Hepatocyte (in vitro differentiated cells): ENCODE results near the gene ALKBH7.

ENCODE experiments used
- CTCF ChIP-seq: fragments of 200-600 bp; sonication (generic); IDR thresholded peaks from 2 replicates; pipeline ENCODE4 v1.5.1; 2016; ENCODE audit warnings: antibody characterized with exemption, mild to moderate bottlenecking; ENCODE audit not compliant: poor library complexity
- EZH2 ChIP-seq: fragments of 200-600 bp; sonication (generic); IDR thresholded peaks from 2 replicates; pipeline ENCODE4 v1.6.1; 2016; ENCODE audit warnings: antibody characterized with exemption, mild to moderate bottlenecking, borderline replicate concordance
- EZH2phosphoT487 ChIP-seq: fragments of 200-600 bp; sonication (generic); IDR thresholded peaks from one replicate; pipeline ENCODE4 v1.6.1; 2018; ENCODE audit warnings: antibody characterized with exemption, mild to moderate bottlenecking, low read depth, moderate library complexity; ENCODE audit not compliant: unreplicated experiment, severe bottlenecking

- TF ChIP-seq CTCF (no peak), EZH2 (no peak), EZH2phosphoT487 (no peak)
Measured at GRCh38 chr19:6379744-6380143, 7.2 kb downstream of the ALKBH7 start.
